Fibroblast of skin of right biceps (primary cell): ENCODE results near the gene DYNLT1.
"Not testable (repeated sequence)": the region's sequence is repeated elsewhere in the genome, so short reads cannot be mapped to it uniquely, and the experiment has no call there.

Experiments used
- DNase-seq: peaks from one replicate; pipeline ENCODE4 v3.0.0-alpha.2; 2013

Gene DYNLT1

GRCh38 chr6:158621694-158622544 is 22.6 kb downstream of the DYNLT1 start:
- DNase-seq = no peak

GRCh38 chr6:158620963-158621693 is 23.4 kb downstream of the DYNLT1 start:
- DNase-seq = no peak

- no peak for DNase-seq
These were observed 24.4 kb downstream of the DYNLT1 start for GRCh38 chr6:158619922-158620801.

- not testable (repeated sequence) for DNase-seq
These were observed 26.3 kb downstream of the DYNLT1 start for GRCh38 chr6:158618289-158618688.

GRCh38 chr6:158614606-158615005 is 29.9 kb downstream of the DYNLT1 start:
- not testable (repeated sequence) for DNase-seq

GRCh38 chr6:158611541-158612370 is 32.8 kb downstream of the DYNLT1 start:
- DNase-seq = no peak

GRCh38 chr6:158611039-158611438 is 33.5 kb downstream of the DYNLT1 start:
- no peak for DNase-seq

GRCh38 chr6:158610319-158610968 is 34.1 kb downstream of the DYNLT1 start:
- DNase-seq = no peak

GRCh38 chr6:158609455-158610155 is 34.9 kb downstream of the DYNLT1 start:
- no peak for DNase-seq

GRCh38 chr6:158608221-158608620 is 36.3 kb downstream of the DYNLT1 start:
- no peak for DNase-seq

- DNase-seq = peak; percentile 22
These were observed 37.0 kb downstream of the DYNLT1 start for GRCh38 chr6:158607411-158608170.

- no peak for DNase-seq
These were observed 37.6 kb downstream of the DYNLT1 start for GRCh38 chr6:158606935-158607334.

GRCh38 chr6:158606011-158606410 is 38.5 kb downstream of the DYNLT1 start:
- DNase-seq = not testable (repeated sequence)

GRCh38 chr6:158605266-158605878 is 39.2 kb downstream of the DYNLT1 start:
- DNase-seq = peak; percentile 68

GRCh38 chr6:158604048-158604406 is 40.5 kb downstream of the DYNLT1 start:
- DNase-seq = no peak

- no peak for DNase-seq
These were observed 41.1 kb downstream of the DYNLT1 start for GRCh38 chr6:158603261-158604047.

GRCh38 chr6:158599635-158600034 is 44.9 kb downstream of the DYNLT1 start:
- no peak for DNase-seq

GRCh38 chr6:158597565-158597964 is 47.0 kb downstream of the DYNLT1 start:
- DNase-seq = no peak

GRCh38 chr6:158596861-158597260 is 47.7 kb downstream of the DYNLT1 start:
- DNase-seq = no peak
